Left ventricle myocardium inferior (tissue), 1 donor: ENCODE measurements around the gene VRK3. TPM values are rescaled to one million over a fixed set of nuclear protein-coding genes. Genes with fewer than 3 reads are reported as not detected.
"Not testable (repeated sequence)": the region's sequence is repeated elsewhere in the genome, so short reads cannot be mapped to it uniquely, and the experiment has no call there.

ENCODE experiments used
- DNase-seq: peaks from one replicate; pipeline ENCODE4 v3.0.0-alpha.2; 2020
- H3K27ac ChIP-seq: fragments of 200-600 bp; replicated peaks from 2 replicates; pipeline ENCODE4 v1.8.0; 2021
- H3K27me3 ChIP-seq: fragments of 200-600 bp; 2 replicates; pipeline ENCODE4 v1.8.0; 2021; ENCODE audit warnings: low read depth
- H3K36me3 ChIP-seq: fragments of 200-600 bp; 2 replicates; pipeline ENCODE4 v1.8.0; 2021
- H3K4me1 ChIP-seq: fragments of 200-600 bp; 2 replicates; pipeline ENCODE4 v1.8.0; 2021
- H3K4me3 ChIP-seq: fragments of 200-600 bp; 2 replicates; pipeline ENCODE4 v1.8.0; 2021; ENCODE audit warnings: mild to moderate bottlenecking, moderate library complexity
- H3K9me3 ChIP-seq: fragments of 200-600 bp; replicated peaks from 2 replicates; pipeline ENCODE4 v1.8.0; 2021
- intact Hi-C: fragments of 100-400 bp; cut with micrococcal nuclease; formaldehyde crosslinking; loops from one replicate; pipeline ENCODE4 v1.11.0; 2022
- total RNA-seq: library from RNA; stranded (reverse); fragmentation: NEBNext Ultra II Directional; extraction: Animal tissue kit (Norgen Biotek cat#: 25700); gene quantifications from one replicate; pipeline ENCODE4 v1.2.1, GENCODE V29; 2021
- TF ChIP-seq, protein P1 (sequence below): fragments of 200-600 bp; IDR thresholded peaks from 2 replicates; pipeline ENCODE4 v1.8.0; 2021; ENCODE audit warnings: antibody characterized with exemption, mild to moderate bottlenecking, borderline replicate concordance
- donor health status: DM: no; HTN: yes; CAD: no; lungs with severe emphysema.

VRK3 gene
- total RNA-seq, 1 donor from 2014 or later, result 22.6 TPM

DNA sequence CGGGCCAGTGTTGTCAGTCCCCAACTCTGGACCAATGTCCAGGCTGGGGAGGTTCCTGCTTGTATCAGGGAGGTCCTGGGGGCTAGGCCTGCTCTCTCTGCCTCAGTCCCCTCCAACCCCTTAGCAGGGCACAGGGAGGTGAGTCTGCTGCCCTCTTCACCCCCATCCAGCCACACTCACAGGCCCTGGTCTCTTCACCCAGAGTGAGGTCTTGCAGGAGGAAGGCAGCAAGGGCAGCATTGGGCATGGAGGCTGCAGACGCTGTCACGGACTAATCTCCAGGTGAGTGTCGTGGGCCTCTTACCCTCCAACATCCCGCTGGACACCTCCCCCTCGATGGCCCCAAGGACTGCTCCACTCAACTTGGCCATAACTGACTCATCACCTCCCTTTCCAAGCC lies 52.3 kb downstream of the VRK3 start:
- peaks cover 15% of the 10 kb centered on the region for H3K27me3 ChIP-seq
- no peak for DNase-seq
- no peak overlapping the region for H3K27ac ChIP-seq
- no peak overlapping the region for H3K4me3 ChIP-seq
- TF ChIP-seq, protein P1, sequence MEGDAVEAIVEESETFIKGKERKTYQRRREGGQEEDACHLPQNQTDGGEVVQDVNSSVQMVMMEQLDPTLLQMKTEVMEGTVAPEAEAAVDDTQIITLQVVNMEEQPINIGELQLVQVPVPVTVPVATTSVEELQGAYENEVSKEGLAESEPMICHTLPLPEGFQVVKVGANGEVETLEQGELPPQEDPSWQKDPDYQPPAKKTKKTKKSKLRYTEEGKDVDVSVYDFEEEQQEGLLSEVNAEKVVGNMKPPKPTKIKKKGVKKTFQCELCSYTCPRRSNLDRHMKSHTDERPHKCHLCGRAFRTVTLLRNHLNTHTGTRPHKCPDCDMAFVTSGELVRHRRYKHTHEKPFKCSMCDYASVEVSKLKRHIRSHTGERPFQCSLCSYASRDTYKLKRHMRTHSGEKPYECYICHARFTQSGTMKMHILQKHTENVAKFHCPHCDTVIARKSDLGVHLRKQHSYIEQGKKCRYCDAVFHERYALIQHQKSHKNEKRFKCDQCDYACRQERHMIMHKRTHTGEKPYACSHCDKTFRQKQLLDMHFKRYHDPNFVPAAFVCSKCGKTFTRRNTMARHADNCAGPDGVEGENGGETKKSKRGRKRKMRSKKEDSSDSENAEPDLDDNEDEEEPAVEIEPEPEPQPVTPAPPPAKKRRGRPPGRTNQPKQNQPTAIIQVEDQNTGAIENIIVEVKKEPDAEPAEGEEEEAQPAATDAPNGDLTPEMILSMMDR, result no peak
- peaks cover 9% of the 10 kb centered on the region for H3K4me1 ChIP-seq
- intact Hi-C loops, result no loop called here
- H3K36me3 ChIP-seq, result peaks cover 23% of the 10 kb centered on the region
- no peaks in the 10 kb centered on the region for H3K9me3 ChIP-seq

DNA sequence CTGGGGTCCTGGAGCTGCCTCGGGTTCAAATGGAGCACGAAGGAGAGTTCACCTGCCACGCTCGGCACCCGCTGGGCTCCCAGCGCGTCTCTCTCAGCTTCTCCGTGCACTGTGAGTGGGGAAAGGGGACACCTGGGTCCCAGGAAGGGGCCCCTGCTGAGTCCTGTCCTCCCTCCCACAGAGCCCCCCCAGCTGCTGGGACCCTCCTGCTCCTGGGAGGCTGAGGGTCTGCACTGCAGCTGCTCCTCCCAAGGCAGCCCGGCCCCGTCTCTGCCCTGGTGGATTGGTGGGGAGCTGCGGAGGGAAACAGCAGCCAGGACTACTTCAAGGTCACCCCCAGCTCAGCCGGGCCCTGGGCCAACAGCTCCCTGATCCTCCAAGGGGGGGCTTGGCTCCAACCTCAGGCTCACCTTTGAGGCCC lies 53.2 kb downstream of the VRK3 start:
- peaks cover 15% of the 10 kb centered on the region for H3K36me3 ChIP-seq
- intact Hi-C loops, result no loop called here
- TF ChIP-seq, protein P1, result no peak
- H3K4me1 ChIP-seq, result peaks cover 9% of the 10 kb centered on the region
- no peak overlapping the region for H3K27ac ChIP-seq
- no peak overlapping the region for H3K4me3 ChIP-seq
- H3K9me3 ChIP-seq, result no peaks in the 10 kb centered on the region
- no peak for DNase-seq
- peaks cover 24% of the 10 kb centered on the region for H3K27me3 ChIP-seq

DNA sequence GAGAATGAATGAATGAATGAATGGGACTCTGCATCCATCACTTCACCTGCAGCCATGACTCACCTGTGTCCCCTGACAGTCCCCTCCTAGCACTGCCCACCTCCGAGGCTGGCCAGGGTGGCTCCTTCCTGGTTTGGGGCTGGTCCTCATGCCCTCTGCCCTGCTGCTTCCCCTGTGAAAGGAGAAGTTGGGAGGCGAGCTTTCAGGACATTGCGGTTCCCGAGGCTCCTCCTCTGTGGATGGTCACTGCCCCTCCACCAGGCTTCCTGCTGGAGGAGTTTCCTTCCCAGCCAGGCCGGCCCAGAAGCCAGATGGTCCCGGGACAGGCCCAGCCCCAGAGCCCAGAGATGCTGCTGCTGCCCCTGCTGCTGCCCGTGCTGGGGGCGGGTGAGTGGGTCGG lies 55.8 kb downstream of the VRK3 start:
- DNase-seq, H3K9me3 ChIP-seq, H3K4me1 ChIP-seq, H3K27ac ChIP-seq, H3K36me3 ChIP-seq, intact Hi-C loops, H3K4me3 ChIP-seq: not testable (repeated sequence)
- H3K27me3 ChIP-seq, result peaks cover 38% of the 10 kb centered on the region

DNA sequence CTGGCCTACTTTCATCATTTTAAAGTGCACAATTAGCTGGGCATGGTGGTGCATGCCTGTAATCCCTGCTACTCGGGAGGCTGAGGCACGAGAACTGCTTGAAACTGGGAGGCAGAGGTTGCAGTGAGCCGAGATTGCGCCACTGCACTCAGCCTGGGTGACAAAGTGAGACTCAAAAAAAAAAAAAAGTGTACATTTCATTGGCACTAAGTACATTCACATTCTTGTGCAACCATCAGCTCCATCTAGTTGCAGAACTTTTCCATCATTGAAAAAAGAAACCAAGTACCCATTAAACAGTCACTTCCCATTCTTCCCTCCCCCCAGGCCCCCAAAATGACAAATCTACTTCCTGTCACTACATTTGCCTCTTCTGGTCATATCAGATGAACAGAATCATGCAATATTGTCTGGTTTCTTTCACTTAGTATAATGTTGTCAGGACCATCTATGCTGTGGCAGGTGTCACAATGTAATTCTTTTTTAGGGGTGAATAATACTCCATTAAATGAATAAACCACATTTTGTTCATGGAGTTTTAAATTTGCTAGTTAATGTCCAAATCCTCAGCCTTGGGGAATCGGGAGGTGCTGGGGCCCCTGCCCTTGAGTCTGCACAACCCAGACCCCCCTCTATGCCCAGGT lies 56.8 kb downstream of the VRK3 start:
- Histone ChIP-seq H3K27ac (peak overlapping the region; percentile 38), H3K9me3 (no peaks in the 10 kb centered on the region), H3K27me3 (peaks cover 38% of the 10 kb centered on the region), H3K4me3 (no peak overlapping the region), H3K4me1 (peaks cover 9% of the 10 kb centered on the region), H3K36me3 (no peaks in the 10 kb centered on the region)
- no peak for DNase-seq
- TF ChIP-seq, protein P1, result no peak
- intact Hi-C loops, result no loop called here

DNA sequence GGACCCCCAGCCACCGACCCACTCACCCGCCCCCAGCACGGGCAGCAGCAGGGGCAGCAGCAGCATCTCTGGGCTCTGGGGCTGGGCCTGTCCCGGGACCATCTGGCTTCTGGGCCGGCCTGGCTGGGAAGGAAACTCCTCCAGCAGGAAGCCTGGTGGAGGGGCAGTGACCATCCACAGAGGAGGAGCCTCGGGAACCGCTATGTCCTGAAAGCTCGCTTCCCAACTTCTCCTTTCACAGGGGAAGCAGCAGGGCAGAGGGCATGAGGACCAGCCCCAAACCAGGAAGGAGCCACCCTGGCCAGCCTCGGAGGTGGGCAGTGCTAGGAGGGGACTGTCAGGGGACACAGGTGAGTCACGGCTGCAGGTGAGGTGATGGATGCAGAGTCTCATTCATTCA lies 64.2 kb downstream of the VRK3 start, which contains the start of gene SIGLEC11:
Gene SIGLEC11, minus strand, starts transcription at position 193 of the 400 bp plus-strand sequence. Its CDS starts 91 bp downstream, at position 102.
- H3K4me3 ChIP-seq, intact Hi-C loops: not testable (repeated sequence)

DNA sequence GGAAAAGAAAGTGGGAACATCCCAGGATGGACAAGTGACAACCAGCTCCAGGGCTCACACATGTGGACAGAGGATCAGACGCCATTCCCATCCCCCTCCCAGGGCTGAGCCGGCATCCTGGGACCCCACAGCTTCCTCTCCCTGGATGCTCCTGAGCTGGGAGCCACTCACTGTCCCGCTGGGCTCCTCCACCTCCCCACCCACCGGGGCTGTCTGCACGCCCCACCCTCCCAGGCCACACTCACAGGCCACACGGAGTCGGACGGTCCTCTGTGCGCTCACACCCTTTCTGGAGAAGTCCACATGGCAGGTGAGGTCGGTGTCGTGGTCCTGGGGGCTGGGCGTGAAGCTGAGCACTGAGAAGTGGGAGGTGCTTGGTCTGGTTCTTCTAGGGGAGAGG lies 65.3 kb downstream of the VRK3 start:
- H3K27ac ChIP-seq, H3K9me3 ChIP-seq, DNase-seq, intact Hi-C loops, H3K36me3 ChIP-seq, H3K4me3 ChIP-seq: not testable (repeated sequence)
- Histone ChIP-seq H3K4me1 (peaks cover 17% of the 10 kb centered on the region), H3K27me3 (peaks cover 15% of the 10 kb centered on the region)

More for the DNA sequence above, 64.2 kb downstream of the VRK3 start, which contains the start of gene SIGLEC11:
- not testable (repeated sequence) for H3K27ac ChIP-seq, H3K36me3 ChIP-seq, H3K4me1 ChIP-seq, H3K9me3 ChIP-seq, DNase-seq
- H3K27me3 ChIP-seq, result peaks cover 18% of the 10 kb centered on the region

DNA sequence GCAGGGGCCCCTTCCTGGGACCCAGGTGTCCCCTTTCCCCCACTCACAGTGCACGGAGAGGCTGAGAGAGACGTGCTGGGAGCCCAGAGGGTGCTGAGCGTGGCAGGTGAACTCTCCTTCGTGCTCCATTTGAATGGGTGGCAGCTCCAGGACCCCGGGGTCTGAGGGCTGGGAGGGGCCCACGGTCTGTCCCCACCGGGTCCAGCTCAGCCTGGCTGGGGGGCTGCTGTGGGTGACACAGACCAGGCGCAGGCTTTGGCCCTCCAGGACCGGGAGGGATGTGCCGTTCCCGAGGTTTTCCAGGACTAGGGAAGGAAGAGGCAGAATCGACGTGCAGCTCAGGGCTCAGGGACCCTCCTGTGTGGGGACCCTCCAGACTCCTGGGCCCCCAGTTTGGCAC lies 66.6 kb downstream of the VRK3 start:
- H3K36me3 ChIP-seq, H3K4me3 ChIP-seq, H3K27ac ChIP-seq, H3K9me3 ChIP-seq, DNase-seq, intact Hi-C loops: not testable (repeated sequence)
- Histone ChIP-seq H3K27me3 (peaks cover 15% of the 10 kb centered on the region), H3K4me1 (peaks cover 29% of the 10 kb centered on the region)

DNA sequence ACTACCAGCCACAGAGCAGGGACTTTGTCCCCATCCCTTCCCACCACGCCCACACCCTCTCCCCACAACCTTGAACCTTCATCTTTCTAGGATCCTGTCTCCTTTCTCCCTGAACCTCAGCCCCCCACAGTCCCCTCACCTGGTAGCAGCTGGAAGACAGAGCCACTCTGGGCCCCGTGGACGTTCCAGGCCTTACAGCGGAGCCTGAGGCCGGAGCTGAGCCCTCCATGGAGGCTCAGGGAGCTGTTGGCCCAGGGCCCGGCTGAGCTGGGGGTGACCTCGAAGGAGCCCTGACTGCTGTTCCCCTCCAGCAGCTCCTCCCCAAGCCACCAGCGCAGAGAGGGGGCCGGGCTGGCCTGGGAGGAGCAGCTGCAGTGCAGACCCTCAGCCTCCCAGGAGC lies 67.0 kb downstream of the VRK3 start:
- H3K4me3 ChIP-seq, H3K36me3 ChIP-seq, DNase-seq, H3K27ac ChIP-seq, intact Hi-C loops, H3K9me3 ChIP-seq: not testable (repeated sequence)
- Histone ChIP-seq H3K4me1 (peaks cover 29% of the 10 kb centered on the region), H3K27me3 (peaks cover 15% of the 10 kb centered on the region)
